Kidney capillary endothelial cell (primary cell): ENCODE measurements around the gene ADAM10.

Experiments
- DNase-seq: peaks from one replicate; pipeline ENCODE4 v3.0.0-alpha.2; 2018; ENCODE audit warnings: low spot score

ADAM10 gene

DNA sequence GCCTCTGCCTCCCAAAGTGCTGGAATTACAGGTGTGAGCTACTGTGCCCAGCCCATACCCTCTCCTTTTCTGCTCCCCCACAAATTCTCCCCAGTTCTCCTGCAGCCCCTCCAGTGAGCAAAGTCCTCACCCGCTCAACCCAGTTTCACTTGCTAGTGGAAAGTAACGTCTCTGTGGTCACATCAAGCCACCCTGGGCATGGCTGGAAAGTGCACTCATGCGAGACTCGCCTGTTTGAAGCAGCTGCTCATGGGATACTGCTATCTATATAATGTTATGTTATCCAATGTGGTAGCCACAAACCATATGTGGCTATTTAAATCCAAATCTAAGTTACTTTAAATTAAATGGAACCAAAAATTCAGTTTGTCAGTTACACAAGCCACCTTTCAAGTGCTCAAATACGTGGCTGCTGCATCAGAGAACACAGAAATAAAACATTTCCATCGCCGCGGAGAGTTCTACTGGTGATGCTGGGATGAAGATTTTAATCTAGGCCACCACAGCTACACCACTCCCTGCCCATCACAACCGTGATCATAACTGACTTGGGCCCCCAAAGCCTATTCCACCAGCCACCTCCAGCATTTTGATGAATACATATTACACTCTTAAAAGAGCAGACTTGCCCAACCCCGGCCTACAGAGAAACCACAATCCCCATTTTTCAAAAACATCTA lies 198.3 kb downstream of the ADAM10 start:
- DNase-seq, result no peak

DNA sequence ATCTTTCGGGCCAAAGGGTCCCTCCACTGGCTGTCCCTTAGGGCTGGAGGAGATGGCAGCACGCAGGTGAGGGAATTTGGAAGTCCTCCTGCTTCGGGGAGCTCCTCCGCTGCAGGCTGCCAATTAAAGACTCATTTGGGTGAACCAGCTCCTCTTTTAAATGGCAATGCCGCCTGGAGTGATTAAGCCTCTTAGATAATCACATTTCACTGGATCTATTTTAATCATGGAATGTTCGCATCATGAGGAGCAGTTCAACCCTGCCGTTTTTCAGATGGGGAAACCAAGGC lies 199.8 kb downstream of the ADAM10 start:
- DNase-seq, result no peak

DNA sequence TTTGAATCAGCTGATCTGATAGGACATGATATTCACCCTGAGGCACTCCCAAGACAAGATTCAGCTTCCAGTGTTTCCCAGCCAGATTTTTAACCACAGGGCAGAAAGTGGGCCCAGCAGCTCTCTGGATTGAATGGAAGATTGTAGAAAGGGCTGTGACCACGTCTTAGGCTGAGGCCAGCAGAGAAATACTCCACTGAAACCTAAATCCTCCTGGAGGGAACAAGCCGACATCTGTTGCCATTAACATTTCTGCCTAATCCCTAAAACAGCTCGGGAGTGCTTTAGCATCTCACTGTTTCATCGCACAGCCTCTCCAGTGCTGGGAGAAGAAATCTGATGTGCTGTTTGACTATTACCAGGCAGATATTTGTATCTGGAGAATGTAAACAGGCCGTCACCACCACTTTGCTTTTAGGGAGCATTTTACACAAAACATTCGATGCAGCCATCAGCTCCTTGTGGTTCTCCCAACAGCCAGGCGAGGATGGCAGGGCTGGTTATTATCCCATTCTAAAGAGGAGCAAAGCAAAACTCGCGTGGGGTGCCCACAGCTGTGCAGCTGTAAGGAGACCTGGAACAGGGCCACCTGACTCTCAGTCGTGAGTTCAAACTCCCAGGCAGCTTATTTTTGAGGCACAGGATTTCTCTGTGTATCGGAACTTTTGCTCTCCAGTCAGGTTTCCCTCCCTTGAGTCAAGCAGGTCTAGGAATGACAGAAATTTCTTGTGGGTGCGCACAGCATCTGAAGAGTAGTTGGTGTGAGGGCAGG lies 200.3 kb downstream of the ADAM10 start:
- DNase-seq, result no peak

GRCh38 chr15:58548308-58549012 lies 201.0 kb downstream of the ADAM10 start:
- no peak for DNase-seq

GRCh38 chr15:58547628-58548307 lies 201.7 kb downstream of the ADAM10 start:
- DNase-seq, result peak; percentile 16

DNA sequence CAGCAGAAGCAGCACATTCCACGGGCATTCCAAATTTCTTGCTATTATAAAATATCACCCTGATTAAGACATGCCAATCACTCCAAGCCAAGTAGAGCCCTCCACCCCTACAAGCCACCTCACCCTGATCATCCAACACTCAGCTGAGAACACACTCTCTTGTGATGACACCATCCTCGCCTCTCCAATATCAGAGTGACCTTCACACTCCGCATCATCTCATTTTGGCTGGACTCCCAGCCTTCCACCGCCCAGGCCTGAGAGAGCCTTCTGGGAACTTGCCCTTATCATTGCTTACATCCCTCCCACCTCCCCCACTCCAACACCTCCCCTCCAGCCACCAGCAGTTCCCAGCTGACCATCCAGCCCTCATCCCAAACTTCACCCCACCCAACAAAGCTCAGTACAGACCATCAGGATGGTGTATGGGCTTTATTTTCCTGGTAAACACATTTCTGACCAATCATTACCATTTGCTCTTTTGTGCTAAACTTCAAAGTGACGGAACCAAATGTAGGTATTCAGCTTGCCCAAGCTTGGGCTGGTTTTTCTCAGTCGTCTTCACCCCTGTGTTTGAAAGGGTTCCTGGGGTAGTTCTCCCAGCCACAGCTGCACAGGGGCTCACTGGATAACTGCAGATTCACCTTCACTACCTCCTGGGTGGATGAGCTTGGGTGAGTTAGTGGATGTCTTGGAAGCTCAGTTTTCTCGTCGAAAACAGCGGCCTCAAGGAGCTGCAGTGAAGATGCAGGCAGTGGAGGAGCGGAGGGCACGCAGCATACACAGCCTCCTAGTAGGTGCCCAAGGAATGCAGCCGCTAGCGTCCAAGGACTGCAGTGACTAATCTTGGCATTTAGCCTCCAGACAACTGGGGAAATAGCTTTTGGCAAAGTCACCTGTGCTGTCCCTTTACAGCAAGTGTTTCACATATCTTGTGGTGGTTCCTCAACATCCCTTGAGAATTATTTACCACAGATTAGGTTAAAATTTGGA lies 202.6 kb downstream of the ADAM10 start:
- DNase-seq, result peak; percentile 78

GRCh38 chr15:58546066-58546591 lies 203.4 kb downstream of the ADAM10 start:
- DNase-seq, result no peak

- DNase-seq, result no peak
These were observed 204.0 kb downstream of the ADAM10 start for GRCh38 chr15:58545307-58546065.

- no peak for DNase-seq
These were observed 204.8 kb downstream of the ADAM10 start for GRCh38 chr15:58544756-58545155.

- no peak for DNase-seq
These were observed 205.7 kb downstream of the ADAM10 start for GRCh38 chr15:58543664-58544335.

GRCh38 chr15:58541410-58542087 lies 208.0 kb downstream of the ADAM10 start:
- no peak for DNase-seq

- no peak for DNase-seq
These were observed 210.0 kb downstream of the ADAM10 start for GRCh38 chr15:58539548-58539947.

- no peak for DNase-seq
These were observed 210.6 kb downstream of the ADAM10 start for GRCh38 chr15:58538901-58539300.
